CD4-positive, alpha-beta T cell treated with Interleukin-15 for 4 hours (primary cell): ENCODE results near the gene STX8.
A peak's percentile ranks its signal among the peaks of the same experiment; 100 is the strongest.
"Not testable (repeated sequence)": the region's sequence is repeated elsewhere in the genome, so short reads cannot be mapped to it uniquely, and the experiment has no call there.

Source experiments
- DNase-seq: peaks from one replicate; pipeline ENCODE4 v3.0.0-alpha.2; 2020; ENCODE audit warnings: low spot score

STX8 gene

GRCh38 chr17:9509236-9509816, 66.3 kb downstream of the STX8 start:
- DNase-seq, result no peak

GRCh38 chr17:9499041-9499440, 76.6 kb downstream of the STX8 start:
- no peak for DNase-seq

- no peak for DNase-seq
Measured at GRCh38 chr17:9498490-9498889, 77.1 kb downstream of the STX8 start.

- no peak for DNase-seq
Measured at GRCh38 chr17:9488556-9488955, 87.1 kb downstream of the STX8 start.

DNA sequence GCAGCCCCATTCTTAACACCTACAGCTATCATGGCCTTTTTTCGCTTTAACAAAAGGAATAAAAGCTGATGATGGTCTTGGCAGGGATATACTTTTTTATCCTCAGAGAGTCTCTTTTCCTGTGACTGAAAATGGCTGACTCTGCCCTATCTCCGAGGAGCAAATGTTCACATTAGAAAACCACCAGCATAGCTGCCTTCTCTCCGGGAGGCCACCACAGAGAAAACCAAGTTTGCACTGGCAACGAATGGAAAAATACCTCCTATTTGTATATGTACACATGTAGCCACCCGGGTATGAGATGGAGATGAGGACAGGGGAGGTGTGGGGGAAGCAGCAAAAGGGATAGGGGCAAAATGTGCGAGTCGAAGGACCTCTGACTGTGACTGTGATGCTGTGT, 88.2 kb downstream of the STX8 start:
- no peak for DNase-seq

GRCh38 chr17:9484789-9485188, 90.8 kb downstream of the STX8 start:
- no peak for DNase-seq

- no peak for DNase-seq
Measured at GRCh38 chr17:9479964-9480363, 95.7 kb downstream of the STX8 start.

DNA sequence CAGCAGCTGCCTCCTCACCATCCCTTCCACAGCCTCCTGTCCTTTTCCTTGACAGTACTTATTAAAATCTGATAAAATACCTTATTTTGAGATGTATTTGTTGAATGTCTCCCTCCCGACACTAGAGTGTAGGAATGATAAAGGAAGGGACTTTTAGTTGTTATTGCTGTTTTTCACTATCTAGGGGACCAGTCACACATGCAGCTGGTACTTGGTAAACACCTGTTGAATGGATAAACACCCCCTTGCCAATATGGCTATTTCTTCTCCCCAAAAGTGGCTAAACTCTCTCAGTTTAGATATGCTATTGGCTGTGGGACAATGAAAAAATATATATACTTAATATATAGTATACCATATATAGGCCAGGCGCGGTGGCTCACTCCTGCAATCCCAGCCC, 96.7 kb downstream of the STX8 start:
- DNase-seq, result no peak

DNA sequence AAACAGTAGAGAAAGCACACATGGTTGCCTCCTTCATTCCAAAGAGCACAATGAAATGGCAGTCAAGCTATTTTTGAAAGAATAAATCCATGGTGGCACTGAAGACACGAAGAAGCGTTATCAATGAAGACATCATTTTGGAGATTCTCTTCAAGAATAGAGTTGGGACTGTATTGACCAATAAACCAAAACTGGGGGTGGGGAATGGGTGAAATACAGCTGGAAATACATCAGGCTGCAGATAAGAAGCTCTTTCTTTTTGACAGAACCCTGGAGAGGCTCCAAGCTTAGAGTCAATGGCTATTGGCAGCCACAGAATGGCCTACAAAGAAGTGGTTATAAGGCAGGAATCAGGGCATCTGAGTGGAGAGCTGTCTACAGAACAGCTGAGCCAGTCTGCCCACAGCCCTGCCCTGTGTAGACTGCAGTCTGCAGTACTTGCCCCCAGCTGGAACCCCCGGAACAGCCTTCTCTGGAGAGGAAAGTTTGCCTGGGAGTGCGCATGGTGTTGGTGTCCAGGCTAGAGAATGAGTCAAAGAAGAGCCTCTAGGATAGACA, 100.4 kb downstream of the STX8 start:
- no peak for DNase-seq

- no peak for DNase-seq
Measured at GRCh38 chr17:9473711-9474110, 101.9 kb downstream of the STX8 start.

GRCh38 chr17:9472541-9472940, 103.1 kb downstream of the STX8 start:
- no peak for DNase-seq

DNA sequence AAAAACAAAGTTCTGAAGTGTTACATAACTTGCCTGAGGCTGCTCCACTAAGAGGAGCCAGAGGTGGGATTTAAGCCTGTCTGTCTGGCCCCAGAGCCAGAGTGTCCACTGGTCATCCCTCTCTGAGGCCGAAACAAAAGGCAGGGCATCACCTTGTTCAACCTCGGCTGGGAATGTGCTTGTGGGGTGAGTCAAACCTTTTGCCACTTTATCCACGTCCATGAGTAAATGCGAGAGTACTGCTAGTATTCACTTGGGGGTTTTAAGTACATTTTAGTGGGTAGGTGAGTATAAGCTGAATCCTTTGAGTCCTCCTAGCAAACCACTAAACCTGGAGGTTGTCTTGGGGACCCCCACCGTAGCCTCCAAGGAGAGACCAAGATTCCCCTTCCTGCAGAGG, 103.5 kb downstream of the STX8 start:
- DNase-seq, result no peak

- DNase-seq, result peak; percentile 25
Measured at GRCh38 chr17:9470171-9470570, 105.4 kb downstream of the STX8 start.

- no peak for DNase-seq
Measured at GRCh38 chr17:9468937-9469336, 106.7 kb downstream of the STX8 start.

DNA sequence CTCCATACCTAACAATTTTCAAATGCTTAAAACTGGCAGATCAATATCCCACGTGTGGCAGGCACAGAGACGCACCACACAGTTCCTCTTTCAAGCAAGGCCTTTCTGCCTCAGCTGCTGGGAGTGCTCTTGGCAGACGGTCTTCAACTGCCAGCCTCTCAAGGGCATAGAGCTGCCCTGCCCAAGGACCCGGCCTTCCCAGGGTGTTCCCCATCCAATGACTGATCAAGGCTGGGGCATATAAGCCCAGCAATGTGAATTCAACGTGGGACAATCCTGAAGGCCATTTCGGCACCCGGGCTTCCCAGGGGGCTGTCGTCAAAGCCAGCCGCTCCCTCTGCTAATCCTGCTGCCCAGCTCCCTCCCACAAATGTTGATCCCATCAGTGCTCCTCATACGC, 107.1 kb downstream of the STX8 start:
- no peak for DNase-seq

- no peak for DNase-seq
Measured at GRCh38 chr17:9467518-9467917, 108.1 kb downstream of the STX8 start.

DNA sequence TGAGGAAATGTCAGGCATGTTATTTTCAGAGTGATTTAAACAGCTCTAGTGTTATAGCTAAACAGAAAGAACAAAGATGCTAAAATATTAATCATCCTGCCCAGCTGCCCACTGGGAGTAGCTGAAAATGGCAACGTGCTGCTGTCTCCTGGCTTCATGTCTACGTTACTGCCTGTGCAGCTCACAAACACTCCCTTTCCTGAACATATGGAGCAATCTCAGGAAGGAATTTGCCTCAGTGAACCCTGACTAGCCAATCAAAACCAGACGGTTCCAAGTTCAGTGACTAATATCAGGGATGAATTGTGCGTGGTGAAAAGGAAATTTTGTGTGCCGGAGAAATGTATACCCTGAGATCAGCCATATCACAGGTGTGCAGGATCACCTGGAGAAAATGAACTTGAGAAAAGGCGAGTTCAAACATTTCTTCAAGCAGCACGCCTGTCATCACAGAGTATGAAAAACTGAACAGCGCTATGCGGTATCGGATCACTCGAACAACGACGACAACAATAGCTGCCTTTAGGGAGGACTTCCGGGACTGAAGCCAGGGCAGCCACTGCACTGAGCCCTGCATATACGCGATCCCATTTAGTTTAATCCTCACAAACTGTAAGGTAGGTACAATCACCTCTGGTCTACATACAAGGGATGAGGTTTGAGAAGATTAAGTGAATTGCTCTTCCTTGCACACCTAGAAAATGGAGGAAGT, 110.3 kb downstream of the STX8 start:
- no peak for DNase-seq

DNA sequence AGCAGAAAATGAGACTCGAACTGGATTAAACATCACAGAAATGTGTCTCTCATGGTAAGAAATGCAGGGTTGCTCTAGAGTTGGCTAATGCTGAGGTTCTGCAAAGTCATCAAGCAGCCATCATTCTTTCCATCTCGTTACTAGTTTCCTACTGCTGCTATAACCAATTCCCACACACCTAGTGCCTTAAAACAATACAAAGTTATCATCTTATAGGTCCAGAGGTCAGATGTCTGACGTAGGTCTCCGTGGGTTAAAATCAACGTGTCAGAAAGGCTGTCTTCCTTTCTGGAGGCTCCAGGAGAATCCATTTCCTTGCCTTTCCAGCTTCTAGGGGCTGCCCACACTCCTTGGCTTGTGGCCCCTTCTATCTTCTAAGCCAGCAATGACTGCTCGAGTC, 118.6 kb downstream of the STX8 start:
- DNase-seq, result no peak

- no peak for DNase-seq
Measured at GRCh38 chr17:9456330-9456729, 119.3 kb downstream of the STX8 start.

DNA sequence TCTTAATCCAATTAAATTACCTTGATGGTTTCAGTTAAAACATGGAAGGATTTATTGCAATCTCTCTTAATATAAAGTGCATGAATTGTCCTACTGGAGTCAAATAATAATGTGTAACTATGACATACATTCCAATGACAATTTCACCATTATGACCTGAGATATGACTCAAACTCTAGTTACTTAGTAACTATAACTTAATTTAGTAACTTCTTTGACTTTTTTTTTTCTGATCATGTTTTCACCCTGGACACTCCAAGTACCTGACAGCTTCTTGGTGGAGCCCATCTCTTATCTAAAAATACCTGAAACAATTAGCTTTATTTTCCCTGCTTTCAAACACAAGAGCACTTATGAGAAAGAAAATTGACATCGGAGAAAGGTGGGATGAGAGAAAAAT, 123.7 kb downstream of the STX8 start:
- DNase-seq, result no peak

DNA sequence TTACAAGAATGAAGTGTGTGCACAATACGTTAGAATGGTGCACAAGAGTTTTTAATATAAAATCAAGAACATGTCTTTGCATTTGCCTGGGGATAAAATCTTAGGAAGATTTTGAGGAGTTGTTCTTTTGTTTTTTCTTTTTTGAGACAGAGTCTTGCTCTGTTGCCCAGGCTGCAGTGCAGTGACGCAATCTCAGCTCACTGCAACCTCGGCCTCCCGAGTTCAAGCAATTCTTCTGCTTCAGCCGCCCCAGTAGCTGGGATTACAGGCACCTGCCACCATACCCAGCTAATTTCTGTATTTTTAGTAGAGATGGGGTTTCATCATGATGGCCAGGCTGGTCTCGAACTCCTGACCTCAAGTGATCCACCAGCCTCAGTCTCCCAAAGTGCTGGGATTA, 128.3 kb downstream of the STX8 start:
- not testable (repeated sequence) for DNase-seq

GRCh38 chr17:9446528-9446927, 129.1 kb downstream of the STX8 start:
- no peak for DNase-seq

DNA sequence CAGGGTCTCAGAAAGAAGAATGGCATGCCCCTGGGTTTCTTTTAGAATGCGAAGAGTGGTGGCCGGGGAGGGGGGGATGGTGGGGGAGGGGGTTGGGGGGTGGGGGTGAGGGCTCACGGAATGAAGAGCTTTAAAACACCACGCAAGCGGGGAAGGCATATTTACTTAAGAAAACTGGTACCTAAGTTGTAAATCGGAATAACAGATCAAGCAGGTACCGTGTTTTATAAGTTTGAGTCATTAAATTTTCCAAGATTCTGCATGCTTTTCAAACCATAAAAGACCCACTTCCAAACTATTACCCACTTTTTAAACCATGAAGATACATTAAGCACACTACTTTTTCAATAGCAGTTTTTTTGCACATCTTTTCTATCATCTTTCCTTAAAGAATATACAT, 130.2 kb downstream of the STX8 start:
- no peak for DNase-seq

DNA sequence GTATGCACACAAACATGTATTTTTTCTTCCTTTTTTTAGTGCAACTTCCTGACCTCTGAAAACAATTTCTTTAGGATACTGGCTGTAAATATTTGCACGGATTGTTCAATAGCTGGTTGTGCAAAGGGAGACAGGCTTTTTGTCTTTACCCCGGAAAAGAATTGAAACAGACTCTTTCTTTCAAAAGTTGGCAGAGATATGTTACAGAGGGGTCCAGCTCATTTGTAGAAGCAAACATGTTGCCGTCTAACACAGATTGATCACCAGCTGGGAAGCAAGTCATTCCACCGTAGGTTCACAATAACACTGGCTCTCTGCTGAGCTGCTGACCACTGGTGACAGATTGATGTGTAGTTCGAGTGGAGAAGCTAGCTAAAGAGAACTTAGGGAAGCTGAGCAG, 130.9 kb downstream of the STX8 start:
- DNase-seq, result no peak
